Neuronal stem cell (in vitro differentiated cells): ENCODE results near the gene DELE1.

Experiments
- DNase-seq: peaks from one replicate; pipeline ENCODE4 v3.0.0-alpha.2; 2013; ENCODE audit warnings: low spot score
- H2AFZ ChIP-seq: one replicate; pipeline ENCODE4 v1.6.1; 2013; ENCODE audit warnings: mild to moderate bottlenecking, low read length, inconsistent platforms
- H2AK5ac ChIP-seq: 2 replicates; pipeline ENCODE4 v1.6.1; 2013; ENCODE audit warnings: low read depth, mild to moderate bottlenecking, inconsistent platforms, low read length, moderate library complexity, mixed read lengths
- H2BK120ac ChIP-seq: 2 replicates; pipeline ENCODE4 v1.6.1; 2013; ENCODE audit warnings: low read depth, mild to moderate bottlenecking, inconsistent platforms, low read length, moderate library complexity, mixed read lengths
- H2BK12ac ChIP-seq: one replicate; pipeline ENCODE4 v1.6.1; 2013; ENCODE audit warnings: low read length, inconsistent platforms
- H2BK15ac ChIP-seq: 2 replicates; pipeline ENCODE4 v1.6.1; 2013; ENCODE audit warnings: mild to moderate bottlenecking, low read length, inconsistent platforms, mixed read lengths
- H2BK5ac ChIP-seq: one replicate; pipeline ENCODE4 v1.6.1; 2013; ENCODE audit warnings: inconsistent platforms, mild to moderate bottlenecking, low read length, moderate library complexity
- H3K14ac ChIP-seq: one replicate; pipeline ENCODE4 v1.6.1; 2013; ENCODE audit warnings: low read length, inconsistent platforms
- H3K18ac ChIP-seq: 2 replicates; pipeline ENCODE4 v1.6.1; 2013; ENCODE audit warnings: low read length, inconsistent platforms
- H3K23ac ChIP-seq: 2 replicates; pipeline ENCODE4 v1.6.1; 2013; ENCODE audit warnings: low read depth, mild to moderate bottlenecking, mixed read lengths, low read length, inconsistent platforms; ENCODE audit not compliant: poor library complexity
- H3K27ac ChIP-seq: replicated peaks from 3 replicates; pipeline ENCODE4 v1.5.1; 2013; ENCODE audit warnings: low read length, inconsistent platforms
- H3K27me3 ChIP-seq, 3 experiments: 2 replicates each; pipeline ENCODE4 v1.6.1; 2013; ENCODE audit warnings: low read length in 3 of 3, mild to moderate bottlenecking in 2 of 3, inconsistent platforms in 1 of 3, low read depth in 1 of 3, mixed read lengths in 1 of 3, moderate library complexity in 1 of 3; ENCODE audit not compliant: control insufficient read depth in 3 of 3, insufficient read depth in 3 of 3
- H3K36me3 ChIP-seq, 2 donors: replicated peaks in 1 of 2; 2 replicates each; pipeline ENCODE4 v1.6.1; 2013; ENCODE audit warnings: low read length in 2 of 2; ENCODE audit not compliant: control insufficient read depth in 2 of 2, insufficient read depth in 2 of 2
- H3K4ac ChIP-seq: 2 replicates; pipeline ENCODE4 v1.6.1; 2013; ENCODE audit warnings: inconsistent platforms, mild to moderate bottlenecking, low read length, moderate library complexity
- H3K4me1 ChIP-seq, 2 donors: 1 replicate in 1 of 2; 2 replicates in 1 of 2; pipeline ENCODE4 v1.6.1; 2013; ENCODE audit warnings: low read length in 2 of 2, low read depth in 1 of 2; ENCODE audit not compliant: control insufficient read depth in 2 of 2, insufficient read depth in 1 of 2
- H3K4me2 ChIP-seq: one replicate; pipeline ENCODE4 v1.6.1; 2013; ENCODE audit warnings: mild to moderate bottlenecking, low read length, inconsistent platforms; ENCODE audit not compliant: insufficient read depth, poor library complexity, severe bottlenecking
- H3K4me3 ChIP-seq, 2 donors: 2 replicates each; pipeline ENCODE4 v1.5.1; 2013; ENCODE audit warnings: low read length in 2 of 2, mild to moderate bottlenecking in 2 of 2, inconsistent platforms in 1 of 2, moderate library complexity in 1 of 2
- H3K79me1 ChIP-seq: one replicate; pipeline ENCODE4 v1.6.1; 2013; ENCODE audit warnings: low read depth, mild to moderate bottlenecking, inconsistent platforms, low read length, moderate library complexity
- H3K9ac ChIP-seq: one replicate; pipeline ENCODE4 v1.6.1; 2013; ENCODE audit warnings: mild to moderate bottlenecking, low read depth, low read length, inconsistent platforms; ENCODE audit not compliant: poor library complexity
- H3K9me3 ChIP-seq, 2 donors: replicated peaks in 1 of 2; 2 replicates each; pipeline versions ENCODE3 to v1.6.1; 2013; ENCODE audit warnings: low read length in 2 of 2, mild to moderate bottlenecking in 2 of 2, inconsistent platforms in 1 of 2, low read depth in 1 of 2, mixed read lengths in 1 of 2, moderate library complexity in 1 of 2; ENCODE audit not compliant: control insufficient read depth in 2 of 2, insufficient read depth in 1 of 2
- H4K8ac ChIP-seq: one replicate; pipeline ENCODE4 v1.6.1; 2013; ENCODE audit warnings: low read depth, mild to moderate bottlenecking, inconsistent platforms, low read length, moderate library complexity
- H4K91ac ChIP-seq: one replicate; pipeline ENCODE4 v1.6.1; 2013; ENCODE audit warnings: low read length, low read depth, mild to moderate bottlenecking, inconsistent platforms; ENCODE audit not compliant: poor library complexity
- WGBS, 2 donors: extraction: QIAGEN DNeasy Blood & Tissue Kit; methylation state at CpG; one replicate each; pipeline ENCODE4 v1.1.7; 2013; ENCODE audit warnings: missing lambda C conversion rate in 2 of 2, mixed read lengths in 1 of 2; ENCODE audit not compliant: insufficient read length in 2 of 2, insufficient replicate concordance in 1 of 2; ENCODE audit errors: extremely low coverage in 2 of 2; 5-methylcytosine and 5-hydroxymethylcytosine counted together

DELE1 gene

GRCh38 chr5:141926434-141926833 lies 2.8 kb downstream of the DELE1 start:
- no peak overlapping the region for H4K91ac ChIP-seq
- no peaks in the 10 kb centered on the region for H3K9me3 ChIP-seq
- H3K4me2 ChIP-seq: no peak overlapping the region
- no peak overlapping the region for H3K18ac ChIP-seq
- no peak overlapping the region for H2AK5ac ChIP-seq
- H3K23ac ChIP-seq: no peak overlapping the region
- H3K27ac ChIP-seq: no peak overlapping the region
- no peak for DNase-seq
- no peak overlapping the region for H2BK5ac ChIP-seq
- H4K8ac ChIP-seq: no peak overlapping the region
- H3K79me1 ChIP-seq: peaks cover 2% of the 10 kb centered on the region
- H2BK15ac ChIP-seq: no peak overlapping the region
- H3K36me3 ChIP-seq: peaks cover 41 to 60% of the 10 kb centered on the region in 2 donors
- H2BK12ac ChIP-seq: no peak overlapping the region
- peaks cover 3 to 6% of the 10 kb centered on the region in 2 donors for H3K4me1 ChIP-seq
- no peak overlapping the region for H2AFZ ChIP-seq
- H3K27me3 ChIP-seq: no peaks in the 10 kb centered on the region
- H3K4ac ChIP-seq: no peak overlapping the region
- H3K4me3 ChIP-seq: no peak overlapping the region
- no peak overlapping the region for H2BK120ac ChIP-seq
- no CpG with 5 or more reads among the region's 2 CpGs for WGBS, 2 donors
- no peak overlapping the region for H3K14ac ChIP-seq
- H3K9ac ChIP-seq: no peak overlapping the region

- H3K4me3 ChIP-seq: no peak overlapping the region
- H3K36me3 ChIP-seq: peaks cover 44 to 74% of the 10 kb centered on the region in 2 donors
- H3K23ac ChIP-seq: no peak overlapping the region
- H2AK5ac ChIP-seq: no peak overlapping the region
- peaks cover 2% of the 10 kb centered on the region for H3K79me1 ChIP-seq
- no peak overlapping the region for H4K8ac ChIP-seq
- no peak overlapping the region for H2BK5ac ChIP-seq
- WGBS, 2 donors: no CpG with 5 or more reads among the region's 8 CpGs
- no peaks in the 10 kb centered on the region for H3K27me3 ChIP-seq
- no peak overlapping the region for H2BK120ac ChIP-seq
- H3K4ac ChIP-seq: no peak overlapping the region
- DNase-seq: no peak
- no peak overlapping the region for H4K91ac ChIP-seq
- H3K14ac ChIP-seq: no peak overlapping the region
- no peak overlapping the region for H3K27ac ChIP-seq
- H3K4me2 ChIP-seq: no peak overlapping the region
- H2BK12ac ChIP-seq: no peak overlapping the region
- no peak overlapping the region for H3K18ac ChIP-seq
- H2AFZ ChIP-seq: no peak overlapping the region
- H3K9ac ChIP-seq: peak overlapping the region; percentile 15
- no peaks in the 10 kb centered on the region for H3K9me3 ChIP-seq
- H2BK15ac ChIP-seq: no peak overlapping the region
- H3K4me1 ChIP-seq: peaks cover 3 to 5% of the 10 kb centered on the region in 2 donors
These were observed 4.4 kb downstream of the DELE1 start for GRCh38 chr5:141928051-141928450.

- no CpG with 5 or more reads among the region's 19 CpGs for WGBS, 2 donors
- Histone ChIP-seq H3K14ac (no peak overlapping the region), H3K36me3 (peaks cover 51 to 89% of the 10 kb centered on the region in 2 donors)
These were observed 5.9 kb downstream of the DELE1 start for GRCh38 chr5:141929398-141930058.

GRCh38 chr5:141931694-141932093 lies 8.0 kb downstream of the DELE1 start:
- H3K4me1 ChIP-seq: no peaks in the 10 kb centered on the region
- no peak overlapping the region for H3K4me3 ChIP-seq
- H2BK120ac ChIP-seq: no peak overlapping the region
- no peak overlapping the region for H2BK15ac ChIP-seq
- no peak overlapping the region for H4K91ac ChIP-seq
- DNase-seq: no peak
- no CpG with 5 or more reads among the region's 5 CpGs for WGBS, 2 donors
- H2AFZ ChIP-seq: no peak overlapping the region
- H3K9me3 ChIP-seq: no peaks in the 10 kb centered on the region
- H3K9ac ChIP-seq: no peak overlapping the region
- H3K79me1 ChIP-seq: no peaks in the 10 kb centered on the region
- no peak overlapping the region for H3K18ac ChIP-seq
- H3K4me2 ChIP-seq: no peak overlapping the region
- H2BK5ac ChIP-seq: no peak overlapping the region
- no peak overlapping the region for H3K23ac ChIP-seq
- H4K8ac ChIP-seq: no peak overlapping the region
- H2AK5ac ChIP-seq: no peak overlapping the region
- H2BK12ac ChIP-seq: no peak overlapping the region
- H3K27me3 ChIP-seq: no peaks in the 10 kb centered on the region
- H3K36me3 ChIP-seq: peaks cover 54 to 96% of the 10 kb centered on the region in 2 donors
- H3K14ac ChIP-seq: no peak overlapping the region
- no peak overlapping the region for H3K27ac ChIP-seq
- no peak overlapping the region for H3K4ac ChIP-seq

More at GRCh38 chr5:141929398-141930058, 5.9 kb downstream of the DELE1 start:
- H2BK15ac ChIP-seq: no peak overlapping the region
- no peak for DNase-seq
- peaks cover 2% of the 10 kb centered on the region for H3K79me1 ChIP-seq
- no peaks in the 10 kb centered on the region for H3K27me3 ChIP-seq
- H3K4me2 ChIP-seq: no peak overlapping the region
- H3K4me1 ChIP-seq: peaks cover 0 to under 1% of the 10 kb centered on the region in 2 donors
- no peak overlapping the region for H3K18ac ChIP-seq
- H4K8ac ChIP-seq: no peak overlapping the region
- H3K4ac ChIP-seq: no peak overlapping the region
- no peak overlapping the region for H4K91ac ChIP-seq
- H2BK120ac ChIP-seq: no peak overlapping the region
- no peak overlapping the region for H3K27ac ChIP-seq
- no peak overlapping the region for H3K23ac ChIP-seq
- no peak overlapping the region for H2AFZ ChIP-seq
- H2BK5ac ChIP-seq: no peak overlapping the region
- no peak overlapping the region for H3K9ac ChIP-seq
- H2AK5ac ChIP-seq: no peak overlapping the region
- no peak overlapping the region for H2BK12ac ChIP-seq
- no peaks in the 10 kb centered on the region for H3K9me3 ChIP-seq
- H3K4me3 ChIP-seq: no peak overlapping the region
